ENCODE measurements around the gene OR2T12.

GRCh38 chr1:248324468-248324867, 21.2 kb upstream of the OR2T12 start, which contains the start of gene OR2M7:
- TF ChIP-seq PHF21A (CRISPR knock-in tag; IDR thresholded peaks at IDR 0.05) (no peak), PHF8 (CRISPR knock-in tag; IDR thresholded peaks at IDR 0.05) (no peak)
